MM.1S (cell line): ENCODE measurements around the gene DCBLD2.

Source experiments
- DNase-seq: peaks from one replicate; pipeline ENCODE4 v3.0.0-alpha.2; 2015
- H2AFZ ChIP-seq: fragments of 300-600 bp; sonication (generic); 2 replicates; pipeline ENCODE4 v1.6.0; 2016; ENCODE audit warnings: antibody characterized with exemption, low read length
- H3F3A ChIP-seq: fragments of 300-600 bp; sonication (generic); 2 replicates; pipeline ENCODE4 v1.6.1; 2016; ENCODE audit warnings: mild to moderate bottlenecking, antibody characterized with exemption, low read length, moderate library complexity, mixed read lengths; ENCODE audit not compliant: insufficient read depth
- H3K27ac ChIP-seq: fragments of 300-600 bp; sonication (generic); 2 replicates; pipeline ENCODE4 v1.5.1; 2016; ENCODE audit warnings: mild to moderate bottlenecking, low read length
- H3K27me3 ChIP-seq: fragments of 300-600 bp; sonication (generic); replicated peaks from 2 replicates; pipeline ENCODE4 v1.6.0; 2016; ENCODE audit warnings: low read length; ENCODE audit not compliant: insufficient read depth
- H3K36me3 ChIP-seq: fragments of 300-600 bp; sonication (generic); replicated peaks from 2 replicates; pipeline ENCODE4 v1.6.1; 2016; ENCODE audit warnings: mild to moderate bottlenecking, low read length, mixed read lengths; ENCODE audit not compliant: insufficient read depth
- H3K4me1 ChIP-seq: fragments of 300-600 bp; sonication (generic); 2 replicates; pipeline ENCODE4 v1.6.1; 2016; ENCODE audit warnings: low read length, mixed read lengths
- H3K4me2 ChIP-seq: fragments of 300-600 bp; sonication (generic); 2 replicates; pipeline ENCODE4 v1.6.0; 2016; ENCODE audit warnings: low read depth, low read length
- H3K4me3 ChIP-seq: fragments of 300-600 bp; sonication (generic); 2 replicates; pipeline ENCODE4 v1.5.1; 2016; ENCODE audit warnings: low read length, mixed read lengths
- H3K79me2 ChIP-seq: fragments of 300-600 bp; sonication (generic); 2 replicates; pipeline ENCODE4 v1.6.1; 2016; ENCODE audit warnings: mixed run types, low read length, mixed read lengths
- H3K9ac ChIP-seq: fragments of 300-600 bp; sonication (generic); 2 replicates; pipeline ENCODE4 v1.6.1; 2016; ENCODE audit warnings: low read length, mixed read lengths
- H3K9me2 ChIP-seq: fragments of 300-600 bp; sonication (generic); replicated peaks from 2 replicates; pipeline ENCODE4 v1.6.1; 2016; ENCODE audit warnings: mild to moderate bottlenecking, low read length, mixed read lengths; ENCODE audit not compliant: insufficient read depth
- H3K9me3 ChIP-seq: fragments of 300-600 bp; sonication (generic); replicated peaks from 2 replicates; pipeline ENCODE4 v1.6.1; 2016; ENCODE audit warnings: mild to moderate bottlenecking, low read length, mixed read lengths; ENCODE audit not compliant: insufficient read depth
- H4K20me1 ChIP-seq: fragments of 300-600 bp; sonication (generic); 2 replicates; pipeline ENCODE4 v1.6.1; 2016; ENCODE audit warnings: mild to moderate bottlenecking, low read length, moderate library complexity, mixed read lengths; ENCODE audit not compliant: insufficient read depth
- CTCF ChIP-seq: fragments of 300-600 bp; sonication (generic); IDR thresholded peaks from 2 replicates; pipeline ENCODE4 v1.5.1; 2016; ENCODE audit warnings: antibody characterized with exemption, low read length, mixed read lengths
- EZH2 ChIP-seq: fragments of 300-600 bp; sonication (generic); optimal IDR thresholded peaks from 2 replicates; pipeline ENCODE3; 2017; ENCODE audit warnings: low read depth, mild to moderate bottlenecking, antibody characterized with exemption, low read length, mixed read lengths
- EZH2phosphoT487 ChIP-seq: fragments of 300-600 bp; sonication (generic); IDR thresholded peaks from 2 replicates; pipeline ENCODE4 v1.6.1; 2018; ENCODE audit warnings: antibody characterized with exemption, low read length

The DCBLD2 gene

GRCh38 chr3:98892263-98892662 lies 9.2 kb downstream of the DCBLD2 start:
- no peaks in the 10 kb centered on the region for H3F3A ChIP-seq
- H3K79me2 ChIP-seq = no peaks in the 10 kb centered on the region
- no peaks in the 10 kb centered on the region for H3K36me3 ChIP-seq
- no peaks in the 10 kb centered on the region for H3K27me3 ChIP-seq
- TF ChIP-seq EZH2 = no peak
- no peak for TF ChIP-seq CTCF
- TF ChIP-seq EZH2phosphoT487 = no peak
- H3K9ac ChIP-seq = no peak overlapping the region
- H4K20me1 ChIP-seq = no peaks in the 10 kb centered on the region
- no peaks in the 10 kb centered on the region for H3K9me3 ChIP-seq
- no peak overlapping the region for H2AFZ ChIP-seq
- no peaks in the 10 kb centered on the region for H3K9me2 ChIP-seq
- H3K4me3 ChIP-seq = no peak overlapping the region
- no peak overlapping the region for H3K27ac ChIP-seq
- H3K4me2 ChIP-seq = no peak overlapping the region
- H3K4me1 ChIP-seq = no peaks in the 10 kb centered on the region
- DNase-seq = no peak

GRCh38 chr3:98890965-98891910 lies 10.3 kb downstream of the DCBLD2 start:
- H3K79me2 ChIP-seq = no peaks in the 10 kb centered on the region
- no peaks in the 10 kb centered on the region for H3F3A ChIP-seq
- no peaks in the 10 kb centered on the region for H3K4me1 ChIP-seq

GRCh38 chr3:98890181-98890835 lies 11.2 kb downstream of the DCBLD2 start:
- H3K27ac ChIP-seq = no peak overlapping the region
- H3K79me2 ChIP-seq = no peaks in the 10 kb centered on the region

More at GRCh38 chr3:98890965-98891910, 10.3 kb downstream of the DCBLD2 start:
- Histone ChIP-seq H3K9ac (no peak overlapping the region), H2AFZ (no peak overlapping the region), H3K27me3 (no peaks in the 10 kb centered on the region), H3K4me2 (no peak overlapping the region), H3K9me2 (no peaks in the 10 kb centered on the region), H4K20me1 (no peaks in the 10 kb centered on the region), H3K27ac (no peak overlapping the region), H3K9me3 (no peaks in the 10 kb centered on the region), H3K4me3 (no peak overlapping the region), H3K36me3 (no peaks in the 10 kb centered on the region)
- TF ChIP-seq EZH2 = no peak
- TF ChIP-seq CTCF = no peak
- no peak for TF ChIP-seq EZH2phosphoT487
- DNase-seq = no peak

More at GRCh38 chr3:98890181-98890835, 11.2 kb downstream of the DCBLD2 start:
- Histone ChIP-seq H3K9me2 (no peaks in the 10 kb centered on the region), H3K4me1 (no peaks in the 10 kb centered on the region), H2AFZ (no peak overlapping the region), H3K36me3 (no peaks in the 10 kb centered on the region), H3K27me3 (no peaks in the 10 kb centered on the region), H3F3A (no peaks in the 10 kb centered on the region), H3K9ac (no peak overlapping the region), H3K4me2 (no peak overlapping the region), H3K9me3 (no peaks in the 10 kb centered on the region), H4K20me1 (no peaks in the 10 kb centered on the region), H3K4me3 (no peak overlapping the region)
- TF ChIP-seq CTCF (no peak), EZH2 (no peak), EZH2phosphoT487 (no peak)
- DNase-seq = no peak
